HepG2 (cell line): ENCODE measurements around the gene NOTO. TPM values are rescaled to one million over a fixed set of nuclear protein-coding genes. Genes with fewer than 3 reads are reported as not detected.

Source experiments
- ATAC-seq: fragments of 200-7000 bp; cut with Tn5 transposase; 3 replicates; pipeline ENCODE4 v1.9.1; 2020; ENCODE audit warnings: mild to moderate bottlenecking, moderate library complexity
- BruUV-seq: library from RNA; stranded (reverse); fragments of 400-500 nt; replicated peaks from 2 replicates; lab custom pipeline; 2021; lab: Mats Ljungman, UMichigan
- CTCF ChIA-PET: fragments of 300-600 bp; formaldehyde crosslinking; extraction: SDS; loops from one replicate; lab custom pipeline; 2021; ENCODE audit warnings: low total read pairs, inconsistent platforms, low intra/inter-chr PET ratio; lab: Yijun Ruan, JAX
- POLR2A ChIA-PET: fragments of 350-600 bp; sonication (Branson Sonifier 250); formaldehyde crosslinking; loops from one replicate; lab custom pipeline; 2020; ENCODE audit warnings: antibody characterized with exemption, inconsistent platforms; lab: Yijun Ruan, JAX
- DNase-seq: peaks from one replicate; pipeline ENCODE4 v3.0.0-alpha.2; 2015; ENCODE audit warnings: low spot score
- FAIRE-seq: peaks from 3 replicates; lab custom pipeline; 2011; peaks lifted over from hg19 to GRCh38; lab: Jason Lieb, UNC
- H2AFZ ChIP-seq: one replicate; pipeline ENCODE4 v1.6.1; 2011; ENCODE audit warnings: low read length, inconsistent platforms
- H3K27ac ChIP-seq: fragments of 300-600 bp; 3 replicates; pipeline ENCODE4 v1.8.0; 2011; ENCODE audit warnings: mixed run types, mild to moderate bottlenecking, mixed read lengths, low read length, inconsistent platforms; ENCODE audit not compliant: insufficient read depth; ENCODE audit errors: extremely low read length
- H3K27me3 ChIP-seq, 2 experiments: fragments of 200-600 bp in 1 of 2; 2 replicates in 1 of 2; 3 replicates in 1 of 2; pipeline versions ENCODE4 v1.6.0 to v1.8.0; 2011; ENCODE audit warnings: low read length in 2 of 2, mild to moderate bottlenecking in 2 of 2, moderate library complexity in 2 of 2, inconsistent platforms in 1 of 2; ENCODE audit not compliant: insufficient read depth in 2 of 2, control insufficient read depth in 1 of 2
- H3K36me3 ChIP-seq, 2 experiments: fragments of 200-600 bp in 1 of 2; replicated peaks in 1 of 2; 2 replicates in 1 of 2; 3 replicates in 1 of 2; pipeline versions ENCODE4 v1.5.1 to v1.8.0; 2011; ENCODE audit warnings: low read length in 2 of 2, inconsistent platforms in 1 of 2; ENCODE audit not compliant: insufficient read depth in 2 of 2, control insufficient read depth in 1 of 2
- H3K4me1 ChIP-seq: 2 replicates; pipeline ENCODE4 v1.5.1; 2012; ENCODE audit warnings: low read length, inconsistent platforms; ENCODE audit not compliant: insufficient read depth
- H3K4me2 ChIP-seq: 2 replicates; pipeline ENCODE4 v1.6.0; 2011; ENCODE audit warnings: low read depth, low read length, inconsistent platforms
- H3K4me3 ChIP-seq, 3 experiments: fragments of 200-600 bp in 1 of 3; sonication (generic), shearing (Covaris generic) in 1 of 3; replicated peaks in 1 of 3; 2 replicates each; pipeline ENCODE4 v1.5.1; 2011 to 2016; ENCODE audit warnings: low read length in 3 of 3, inconsistent platforms in 2 of 3, low read depth in 2 of 3, mild to moderate bottlenecking in 2 of 3, control low read depth in 1 of 3, mixed read lengths in 1 of 3; ENCODE audit not compliant: insufficient read depth in 1 of 3
- H3K79me2 ChIP-seq: one replicate; pipeline ENCODE4 v1.6.1; 2011; ENCODE audit warnings: low read length, inconsistent platforms; ENCODE audit not compliant: insufficient read depth
- H3K9ac ChIP-seq: 2 replicates; pipeline ENCODE4 v1.6.0; 2011; ENCODE audit warnings: mild to moderate bottlenecking, low read depth, low read length, inconsistent platforms; ENCODE audit not compliant: insufficient read depth
- H3K9me3 ChIP-seq: 2 replicates; pipeline ENCODE4 v1.5.1; 2012; ENCODE audit warnings: mild to moderate bottlenecking, low read length
- H4K20me1 ChIP-seq: 2 replicates; pipeline ENCODE4 v1.6.0; 2011; ENCODE audit warnings: inconsistent platforms, mild to moderate bottlenecking, low read length, moderate library complexity; ENCODE audit not compliant: insufficient read depth
- GPN1 ChIP-seq: sonication (generic); formaldehyde crosslinking; IDR thresholded peaks from 2 replicates; pipeline ENCODE4 v1.5.1; 2020; ENCODE audit warnings: missing genetic modification reagents, borderline replicate concordance
- MEIS2 ChIP-seq: sonication (generic); formaldehyde crosslinking; IDR thresholded peaks from 2 replicates; pipeline ENCODE4 v1.9.0; 2021; ENCODE audit warnings: mild to moderate bottlenecking, missing genetic modification reagents
- MTF2 ChIP-seq: sonication (generic); formaldehyde crosslinking; IDR thresholded peaks from 2 replicates; pipeline ENCODE4 v1.5.0; 2020; ENCODE audit warnings: missing genetic modification reagents, borderline replicate concordance
- NFATC3 ChIP-seq: sonication (generic); formaldehyde crosslinking; IDR thresholded peaks from 2 replicates; pipeline ENCODE4 v1.5.1; 2020; ENCODE audit warnings: mild to moderate bottlenecking, missing genetic modification reagents
- NFYB ChIP-seq: sonication (generic); formaldehyde crosslinking; IDR thresholded peaks from 2 replicates; pipeline ENCODE4 v1.4.0; 2020; ENCODE audit warnings: missing genetic modification reagents
- RBM39 ChIP-seq: fragments of 200-400 bp; formaldehyde crosslinking; IDR thresholded peaks from one replicate; pipeline ENCODE4 v1.6.1; 2018; ENCODE audit warnings: antibody characterized with exemption, mild to moderate bottlenecking, low read depth, low read length; ENCODE audit not compliant: poor library complexity, severe bottlenecking
- RXRB ChIP-seq: IDR thresholded peaks from 2 replicates; pipeline ENCODE4 v1.6.1; 2016; ENCODE audit warnings: borderline replicate concordance, missing genetic modification reagents, missing compliant biosample characterization
- SUZ12 ChIP-seq: fragments of 150-350 bp; IDR thresholded peaks from 2 replicates; pipeline ENCODE4 v1.6.1; 2014; ENCODE audit warnings: low read depth, low read length
- ZFP1 ChIP-seq: IDR thresholded peaks from 2 replicates; pipeline ENCODE4 v1.6.1; 2016
- ZNF724P ChIP-seq: sonication (generic); formaldehyde crosslinking; IDR thresholded peaks from 2 replicates; pipeline ENCODE4 v1.8.0; 2022; ENCODE audit warnings: missing genetic modification reagents, borderline replicate concordance
- WGBS: methylation state at CpG from one replicate; pipeline ENCODE4 v1.1.6; 2017; ENCODE audit warnings: low lambda C conversion rate; 5-methylcytosine and 5-hydroxymethylcytosine counted together
- in situ Hi-C: cut with HindIII; loops from 2 replicates; pipeline ENCODE4 v1.10.0; 2017; ENCODE audit warnings: low pct_unique_long_range_greater_than_20kb; ENCODE audit not compliant: extremely low pct_ligation_motif_present
- intact Hi-C: fragments of 100-400 bp; cut with micrococcal nuclease; formaldehyde crosslinking; loops from one replicate; pipeline ENCODE4 v1.10.0; 2022; ENCODE audit not compliant: unreplicated experiment
- polyA plus RNA-seq, 8 experiments: library from polyadenylated mRNA; depleted of rRNA in 3 of 8; stranded (reverse) in 7 of 8; unstranded in 1 of 8; fragments of >200 nt; fragmentation: Illumina TruSeq in 4 of 8; extraction: Trizol in 4 of 8; gene quantifications; 2 replicates each; pipeline versions ENCODE4 v1.2.1 to v1.2.3, GENCODE V29; 2011 to 2016; ENCODE audit warnings: low read depth in 4 of 8, missing spikeins in 1 of 8, mixed read lengths in 1 of 8; ENCODE audit not compliant: insufficient read depth in 1 of 8
- total RNA-seq, 5 experiments: library from RNA; depleted of rRNA; stranded (reverse); fragments of >200 nt; fragmentation: Illumina TruSeq; extraction: Trizol; gene quantifications; 2 replicates each; pipeline ENCODE4 v1.2.3, GENCODE V29; 2016; ENCODE audit warnings: low read depth in 1 of 5
- TF ChIP-seq, protein P1 (sequence below): sonication (generic); formaldehyde crosslinking; IDR thresholded peaks from 2 replicates; pipeline ENCODE4 v1.5.1; 2020; ENCODE audit warnings: missing genetic modification reagents, mild to moderate bottlenecking, borderline replicate concordance
- TF ChIP-seq, protein P2 (sequence below): sonication (generic); formaldehyde crosslinking; IDR thresholded peaks from 2 replicates; pipeline ENCODE4 v1.5.0; 2020; ENCODE audit warnings: mild to moderate bottlenecking, low read depth, missing genetic modification reagents, borderline replicate concordance

NOTO gene
- total and polyA plus RNA-seq, 2 of the 13 experiments (the other 11 are each of a cell fraction or from before 2014, with no cell fraction given): not detected

DNA sequence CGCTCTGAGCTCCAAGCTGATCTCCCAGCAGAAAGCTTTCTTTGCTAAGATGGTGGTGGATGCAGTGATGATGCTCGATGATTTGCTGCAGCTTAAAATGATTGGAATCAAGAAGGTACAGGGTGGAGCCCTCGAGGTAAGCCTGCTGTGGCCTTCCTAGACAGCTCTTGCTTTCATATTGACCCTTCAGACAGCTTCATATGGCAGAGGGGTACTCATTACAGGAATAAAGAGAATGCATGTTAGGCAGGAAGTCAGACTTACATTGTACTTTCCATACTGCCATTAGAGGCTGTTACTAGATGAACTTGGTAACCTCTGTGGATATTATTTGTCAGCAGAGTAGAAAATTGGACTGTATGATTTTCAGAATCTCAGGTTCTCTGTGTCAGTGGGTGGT lies 42.2 kb downstream of the NOTO start:
- Histone ChIP-seq H3K4me2 (no peak overlapping the region), H3K9me3 (no peaks in the 10 kb centered on the region), H3K9ac (no peak overlapping the region), H2AFZ (no peak overlapping the region), H3K4me3 (no peak overlapping the region), H3K36me3 (peaks cover 60 to 97% of the 10 kb centered on the region in 2 experiments), H3K4me1 (peaks cover 28% of the 10 kb centered on the region), H3K27me3 (no peaks in the 10 kb centered on the region), H3K79me2 (peaks cover 24% of the 10 kb centered on the region), H4K20me1 (peaks cover 7% of the 10 kb centered on the region; the same call in 1 of the 2 replicates), H3K27ac (no peak overlapping the region)
- POLR2A ChIA-PET: interaction anchor here (1.0 to 3.8 kb wide), 3 partner anchors 9 to 31 kb away, joined by 3 to 22 read pairs (median 5); partner anchors contain the start of genes CCT7 and PRADC1
- CTCF ChIA-PET: no interaction called here
- no TSS peak for BruUV-seq
- no peak for DNase-seq
- in situ Hi-C loops: no loop called here
- intact Hi-C loops: no loop called here
- 92% methylated on average over 3 of the region's 3 CpGs for WGBS
- ATAC-seq: no peak
- FAIRE-seq: no peak
- TF ChIP-seq SUZ12 (no peak), RXRB (no peak), NFATC3 (CRISPR knock-in tag) (no peak), RBM39 (no peak), NFYB (CRISPR knock-in tag) (no peak), ZNF724P (CRISPR knock-in tag) (no peak), MEIS2 (no peak), GPN1 (CRISPR knock-in tag) (no peak), ZFP1 (CRISPR knock-in tag) (no peak), MTF2 (no peak)
- TF ChIP-seq, protein P1, sequence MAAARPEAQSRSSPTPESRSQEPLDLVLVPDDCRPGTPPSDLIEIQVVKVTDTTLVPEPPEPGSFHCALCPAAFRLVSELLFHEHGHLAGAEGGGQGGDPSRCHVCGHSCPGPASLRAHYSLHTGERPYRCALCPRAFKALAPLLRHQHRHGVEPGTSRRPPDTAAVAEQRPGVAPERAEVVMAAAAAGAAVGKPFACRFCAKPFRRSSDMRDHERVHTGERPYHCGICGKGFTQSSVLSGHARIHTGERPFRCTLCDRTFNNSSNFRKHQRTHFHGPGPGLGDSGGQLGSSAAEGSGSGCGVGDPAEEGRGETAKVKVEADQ (CRISPR knock-in tag): no peak
- TF ChIP-seq, protein P2, sequence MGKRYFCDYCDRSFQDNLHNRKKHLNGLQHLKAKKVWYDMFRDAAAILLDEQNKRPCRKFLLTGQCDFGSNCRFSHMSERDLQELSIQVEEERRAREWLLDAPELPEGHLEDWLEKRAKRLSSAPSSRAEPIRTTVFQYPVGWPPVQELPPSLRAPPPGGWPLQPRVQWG (CRISPR knock-in tag): no peak
